Chondrocyte (in vitro differentiated cells): Measurements from ENCODE around the gene MYO15B. TPM values are rescaled to one million over a fixed set of nuclear protein-coding genes. Genes with fewer than 3 reads are reported as not detected.

Experiments
- DNase-seq: peaks from one replicate; pipeline ENCODE4 v3.0.0; 2021; ENCODE audit warnings: mixed read lengths, low spot score
- H3K27ac Mint-ChIP-seq: one replicate; pipeline ENCODE4 v1.8.0; 2021; ENCODE audit warnings: mild to moderate bottlenecking, moderate library complexity, mixed read lengths; ENCODE audit not compliant: unreplicated experiment
- H3K27me3 Mint-ChIP-seq: 2 replicates; pipeline ENCODE4 v1.8.0; 2021; ENCODE audit warnings: low read depth, mixed read lengths
- H3K36me3 Mint-ChIP-seq: 2 replicates; pipeline ENCODE4 v1.8.0; 2021; ENCODE audit warnings: low read depth, mixed read lengths
- H3K4me1 Mint-ChIP-seq: 2 replicates; pipeline ENCODE4 v1.8.0; 2021; ENCODE audit warnings: low read depth, mild to moderate bottlenecking, mixed read lengths
- H3K4me3 Mint-ChIP-seq: one replicate; pipeline ENCODE4 v1.8.0; 2021; ENCODE audit warnings: mild to moderate bottlenecking, moderate library complexity, mixed read lengths; ENCODE audit not compliant: unreplicated experiment
- H3K9me3 Mint-ChIP-seq: 2 replicates; pipeline ENCODE4 v1.8.0; 2021; ENCODE audit warnings: low read depth, mixed read lengths
- CTCF ChIP-seq: fragments of 200-600 bp; sonication (generic); IDR thresholded peaks from 2 replicates; pipeline ENCODE4 v1.5.0; 2021; ENCODE audit warnings: antibody characterized with exemption, mild to moderate bottlenecking, moderate library complexity
- total RNA-seq: library from RNA; stranded (reverse); gene quantifications from 3 replicates; pipeline ENCODE4 v1.2.1, GENCODE V29; 2021

MYO15B gene
- total RNA-seq, 1 donor from 2014 or later: 16.0 TPM

- no peak for DNase-seq
- Mint-ChIP-seq H3K36me3 (peaks cover 13% of the 10 kb centered on the region), H3K9me3 (no peaks in the 10 kb centered on the region), H3K4me1 (peaks cover 24% of the 10 kb centered on the region), H3K4me3 (no peak overlapping the region), H3K27me3 (no peaks in the 10 kb centered on the region), H3K27ac (no peak overlapping the region)
- no peak for TF ChIP-seq CTCF
Observed at GRCh38 chr17:75668489-75668888, 80.9 kb downstream of the MYO15B start.

GRCh38 chr17:75670868-75671267 lies 83.3 kb downstream of the MYO15B start:
- Mint-ChIP-seq H3K27me3 (no peaks in the 10 kb centered on the region), H3K4me1 (peaks cover 23% of the 10 kb centered on the region), H3K9me3 (no peaks in the 10 kb centered on the region)

GRCh38 chr17:75672011-75672410 lies 84.4 kb downstream of the MYO15B start:
- no peak overlapping the region for H3K27ac Mint-ChIP-seq
- no peak for DNase-seq
- peaks cover 13% of the 10 kb centered on the region for H3K36me3 Mint-ChIP-seq
- H3K4me1 Mint-ChIP-seq: peaks cover 21% of the 10 kb centered on the region
- no peaks in the 10 kb centered on the region for H3K27me3 Mint-ChIP-seq
- no peak for TF ChIP-seq CTCF
- no peaks in the 10 kb centered on the region for H3K9me3 Mint-ChIP-seq
- H3K4me3 Mint-ChIP-seq: no peak overlapping the region

More at GRCh38 chr17:75670868-75671267, 83.3 kb downstream of the MYO15B start:
- Mint-ChIP-seq H3K36me3 (peaks cover 13% of the 10 kb centered on the region), H3K4me3 (no peak overlapping the region), H3K27ac (no peak overlapping the region)
- no peak for TF ChIP-seq CTCF
- DNase-seq: no peak

GRCh38 chr17:75673487-75673886 lies 85.9 kb downstream of the MYO15B start:
- no peak for DNase-seq
- no peaks in the 10 kb centered on the region for H3K27me3 Mint-ChIP-seq
- no peaks in the 10 kb centered on the region for H3K9me3 Mint-ChIP-seq
- H3K4me1 Mint-ChIP-seq: peaks cover 21% of the 10 kb centered on the region
- H3K4me3 Mint-ChIP-seq: no peak overlapping the region
- peaks cover 14% of the 10 kb centered on the region for H3K36me3 Mint-ChIP-seq
- H3K27ac Mint-ChIP-seq: no peak overlapping the region
- TF ChIP-seq CTCF: no peak

Other genes starting within 250 kb of the MYO15B start
- 73.9 to 83.7 TPM (median 79.4 TPM) in 3 replicates for gene GRB2, start 182.1 kb upstream of the MYO15B start, total RNA-seq
- gene TMEM94, start 131.2 kb upstream of the MYO15B start, total RNA-seq: 45.6 to 52.3 TPM (median 49.5 TPM) in 3 replicates
- gene CASKIN2, start 72.3 kb upstream of the MYO15B start, total RNA-seq: 27.1 to 30.4 TPM (median 30.3 TPM) in 3 replicates
- 11.0 to 14.6 TPM (median 12.2 TPM) in 3 replicates for gene TSEN54, start 71.3 kb upstream of the MYO15B start, total RNA-seq
- gene LLGL2, start 62.1 kb upstream of the MYO15B start, total RNA-seq: 1.4 to 1.8 TPM (median 1.5 TPM) in 3 replicates
- gene SMIM5, start 45.6 kb downstream of the MYO15B start, total RNA-seq: 0.23 to 0.29 TPM in 2 of 3 replicates, not detected in the other
- gene RECQL5, start 79.4 kb downstream of the MYO15B start, total RNA-seq: 20.4 to 30.4 TPM (median 21.1 TPM) in 3 replicates
- gene SAP30BP, start 79.5 kb downstream of the MYO15B start, total RNA-seq: 59.9 to 91.8 TPM (median 67.5 TPM) in 3 replicates
- 5.2 to 52.3 TPM (median 5.6 TPM) in 3 replicates for gene ITGB4, start 133.7 kb downstream of the MYO15B start, total RNA-seq
- 27.8 to 34.7 TPM (median 30.0 TPM) in 3 replicates for gene GALK1, start 177.4 kb downstream of the MYO15B start, total RNA-seq
- gene UNK, start 197.0 kb downstream of the MYO15B start, total RNA-seq: 20.9 to 35.8 TPM (median 21.0 TPM) in 3 replicates